SU-DHL-6 (cell line): ENCODE measurements around the gene GKN2.

Experiments
- H2AFZ ChIP-seq: fragments of 200-600 bp; sonication (generic); 2 replicates; pipeline ENCODE4 v1.6.1; 2014; ENCODE audit warnings: low read depth, mild to moderate bottlenecking, moderate library complexity, mixed read lengths, antibody characterized with exemption, low read length; ENCODE audit not compliant: severe bottlenecking
- H3F3A ChIP-seq: fragments of 200-600 bp; shearing (Covaris generic); 2 replicates; pipeline ENCODE4 v1.6.0; 2016; ENCODE audit warnings: antibody characterized with exemption, mild to moderate bottlenecking; ENCODE audit not compliant: insufficient read depth
- H3K27ac ChIP-seq: fragments of 200-600 bp; sonication (generic); 2 replicates; pipeline ENCODE4 v1.5.1; 2016; ENCODE audit warnings: low read depth, mild to moderate bottlenecking, low read length, moderate library complexity, mixed read lengths
- H3K27me3 ChIP-seq: fragments of 200-600 bp; sonication (generic), shearing (Covaris generic); 2 replicates; pipeline ENCODE4 v1.6.0; 2014; ENCODE audit warnings: mild to moderate bottlenecking, low read length
- H3K36me3 ChIP-seq: fragments of 200-600 bp; sonication (generic); 2 replicates; pipeline ENCODE4 v1.6.1; 2014; ENCODE audit warnings: mild to moderate bottlenecking, low read length, mixed read lengths
- H3K4me2 ChIP-seq: fragments of 300-600, 200-600 bp; shearing (Covaris generic), sonication (generic); 2 replicates; pipeline ENCODE4 v1.6.0; 2014; ENCODE audit warnings: low read length, low read depth, mild to moderate bottlenecking; ENCODE audit not compliant: poor library complexity, severe bottlenecking
- H3K4me3 ChIP-seq: fragments of 200-600 bp; sonication (generic); 2 replicates; pipeline ENCODE4 v1.5.1; 2014; ENCODE audit warnings: antibody characterized with exemption, low read length, mild to moderate bottlenecking, mixed read lengths; ENCODE audit not compliant: insufficient read depth, poor library complexity, severe bottlenecking
- H3K79me2 ChIP-seq: fragments of 200-600 bp; sonication (generic); 2 replicates; pipeline ENCODE4 v1.6.1; 2014; ENCODE audit warnings: mild to moderate bottlenecking, low read length, moderate library complexity; ENCODE audit not compliant: insufficient read depth
- H3K9ac ChIP-seq: fragments of 200-600 bp; sonication (generic); 2 replicates; pipeline ENCODE4 v1.7.0; 2014; ENCODE audit warnings: mild to moderate bottlenecking, low read length
- H3K9me2 ChIP-seq: fragments of 200-600 bp; sonication (generic); replicated peaks from 2 replicates; pipeline ENCODE4 v1.6.1; 2014; ENCODE audit warnings: low read length; ENCODE audit not compliant: insufficient read depth
- H3K9me3 ChIP-seq: fragments of 200-600 bp; sonication (generic); 2 replicates; pipeline ENCODE4 v1.6.1; 2014; ENCODE audit warnings: low read length, mixed read lengths; ENCODE audit not compliant: insufficient read depth
- H4K20me1 ChIP-seq: fragments of 200-600 bp; sonication (generic); 2 replicates; pipeline ENCODE4 v1.6.1; 2014; ENCODE audit warnings: low read depth, mild to moderate bottlenecking, antibody characterized with exemption, low read length, moderate library complexity, mixed read lengths
- EZH2phosphoT487 ChIP-seq: fragments of 200-600 bp; sonication (generic), shearing (Covaris generic); conservative IDR thresholded peaks from 2 replicates; pipeline ENCODE4 v1.6.1; 2018; ENCODE audit warnings: mild to moderate bottlenecking, antibody characterized with exemption, low read length, moderate library complexity, mixed read lengths
- TF ChIP-seq, protein P1 (sequence below): fragments of 200-600 bp; sonication (generic); IDR thresholded peaks from one replicate; pipeline ENCODE4 v1.5.1; 2017; ENCODE audit warnings: antibody characterized with exemption, mild to moderate bottlenecking, low read length, moderate library complexity; ENCODE audit not compliant: insufficient read depth, poor library complexity, severe bottlenecking

GKN2 gene

DNA sequence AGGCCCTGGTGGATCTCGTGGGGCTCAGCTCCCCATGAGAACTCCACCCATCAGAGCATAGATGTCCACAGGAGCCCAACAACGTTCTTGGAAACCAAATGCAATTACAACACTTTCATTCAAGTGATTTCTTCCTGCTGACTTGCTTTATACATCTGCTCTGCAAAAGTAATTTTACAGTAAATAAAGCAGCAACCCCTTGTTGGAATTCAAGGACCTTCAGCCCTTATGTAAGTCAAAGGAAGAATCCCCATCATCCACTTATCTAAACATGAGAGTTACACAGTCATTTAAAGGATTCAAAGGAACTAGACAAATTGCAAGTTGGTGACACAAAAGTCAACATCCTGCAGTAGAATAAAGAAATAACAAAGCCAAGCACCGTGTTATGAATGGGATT is 43.2 kb upstream of the GKN2 start:
- Histone ChIP-seq H3K4me3 (no peak overlapping the region), H3K79me2 (no peaks in the 10 kb centered on the region), H2AFZ (no peak overlapping the region), H3K9me3 (no peaks in the 10 kb centered on the region), H3F3A (no peaks in the 10 kb centered on the region), H3K27me3 (no peaks in the 10 kb centered on the region), H4K20me1 (no peaks in the 10 kb centered on the region), H3K9ac (no peak overlapping the region), H3K27ac (no peak overlapping the region), H3K4me2 (no peak overlapping the region), H3K9me2 (no peaks in the 10 kb centered on the region), H3K36me3 (no peaks in the 10 kb centered on the region)
- TF ChIP-seq EZH2phosphoT487 = no peak
- TF ChIP-seq, protein P1, sequence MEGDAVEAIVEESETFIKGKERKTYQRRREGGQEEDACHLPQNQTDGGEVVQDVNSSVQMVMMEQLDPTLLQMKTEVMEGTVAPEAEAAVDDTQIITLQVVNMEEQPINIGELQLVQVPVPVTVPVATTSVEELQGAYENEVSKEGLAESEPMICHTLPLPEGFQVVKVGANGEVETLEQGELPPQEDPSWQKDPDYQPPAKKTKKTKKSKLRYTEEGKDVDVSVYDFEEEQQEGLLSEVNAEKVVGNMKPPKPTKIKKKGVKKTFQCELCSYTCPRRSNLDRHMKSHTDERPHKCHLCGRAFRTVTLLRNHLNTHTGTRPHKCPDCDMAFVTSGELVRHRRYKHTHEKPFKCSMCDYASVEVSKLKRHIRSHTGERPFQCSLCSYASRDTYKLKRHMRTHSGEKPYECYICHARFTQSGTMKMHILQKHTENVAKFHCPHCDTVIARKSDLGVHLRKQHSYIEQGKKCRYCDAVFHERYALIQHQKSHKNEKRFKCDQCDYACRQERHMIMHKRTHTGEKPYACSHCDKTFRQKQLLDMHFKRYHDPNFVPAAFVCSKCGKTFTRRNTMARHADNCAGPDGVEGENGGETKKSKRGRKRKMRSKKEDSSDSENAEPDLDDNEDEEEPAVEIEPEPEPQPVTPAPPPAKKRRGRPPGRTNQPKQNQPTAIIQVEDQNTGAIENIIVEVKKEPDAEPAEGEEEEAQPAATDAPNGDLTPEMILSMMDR = no peak

DNA sequence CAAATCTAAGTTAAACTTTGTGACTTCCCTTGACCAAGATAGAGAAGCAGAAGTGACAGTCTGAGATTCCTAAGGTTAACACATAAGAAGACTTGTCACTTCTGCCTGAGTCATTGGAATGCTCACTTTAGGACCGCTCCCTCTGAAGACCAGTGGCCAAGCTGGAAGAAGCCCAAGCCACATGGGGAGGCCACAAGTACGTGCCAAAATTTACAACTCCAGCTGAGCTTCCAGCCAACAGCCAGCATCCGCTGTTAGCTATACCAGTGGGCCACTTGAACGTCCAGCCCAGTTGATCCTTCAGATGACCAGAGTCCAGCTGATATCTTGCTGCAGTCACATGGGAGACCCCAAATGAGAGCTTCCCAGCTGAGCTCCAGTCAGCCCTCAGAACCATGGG is 42.2 kb upstream of the GKN2 start:
- H4K20me1 ChIP-seq = no peaks in the 10 kb centered on the region
- TF ChIP-seq EZH2phosphoT487 = no peak
- TF ChIP-seq, protein P1 = no peak
- no peak overlapping the region for H2AFZ ChIP-seq
- H3K79me2 ChIP-seq = no peaks in the 10 kb centered on the region
- H3K9ac ChIP-seq = no peak overlapping the region
- no peaks in the 10 kb centered on the region for H3K36me3 ChIP-seq
- no peaks in the 10 kb centered on the region for H3F3A ChIP-seq
- H3K4me3 ChIP-seq = no peak overlapping the region
- H3K9me2 ChIP-seq = no peaks in the 10 kb centered on the region
- no peaks in the 10 kb centered on the region for H3K27me3 ChIP-seq
- no peaks in the 10 kb centered on the region for H3K9me3 ChIP-seq
- no peak overlapping the region for H3K27ac ChIP-seq
- H3K4me2 ChIP-seq = no peak overlapping the region

- Histone ChIP-seq H3K27ac (no peak overlapping the region), H3K79me2 (no peaks in the 10 kb centered on the region), H3K4me2 (no peak overlapping the region), H3K9me3 (no peaks in the 10 kb centered on the region), H3K9me2 (no peaks in the 10 kb centered on the region), H3K4me3 (no peak overlapping the region), H3K27me3 (no peaks in the 10 kb centered on the region), H3K36me3 (no peaks in the 10 kb centered on the region), H4K20me1 (no peaks in the 10 kb centered on the region), H2AFZ (no peak overlapping the region), H3K9ac (no peak overlapping the region), H3F3A (no peaks in the 10 kb centered on the region)
- TF ChIP-seq, protein P1 = no peak
- no peak for TF ChIP-seq EZH2phosphoT487
Measured at GRCh38 chr2:68993660-68994059, 41.0 kb upstream of the GKN2 start.

GRCh38 chr2:68992933-68993332 is 40.2 kb upstream of the GKN2 start:
- no peaks in the 10 kb centered on the region for H3K9me3 ChIP-seq
- no peaks in the 10 kb centered on the region for H4K20me1 ChIP-seq
- H3K9ac ChIP-seq = no peak overlapping the region
- H3K79me2 ChIP-seq = no peaks in the 10 kb centered on the region
- TF ChIP-seq, protein P1 = no peak
- no peak for TF ChIP-seq EZH2phosphoT487
- H3K27ac ChIP-seq = no peak overlapping the region
- H3K4me2 ChIP-seq = no peak overlapping the region
- no peaks in the 10 kb centered on the region for H3F3A ChIP-seq
- H3K4me3 ChIP-seq = no peak overlapping the region
- no peaks in the 10 kb centered on the region for H3K36me3 ChIP-seq
- no peak overlapping the region for H2AFZ ChIP-seq
- H3K9me2 ChIP-seq = no peaks in the 10 kb centered on the region
- no peaks in the 10 kb centered on the region for H3K27me3 ChIP-seq
